Measurements from ENCODE around the gene RBM39.

DNA sequence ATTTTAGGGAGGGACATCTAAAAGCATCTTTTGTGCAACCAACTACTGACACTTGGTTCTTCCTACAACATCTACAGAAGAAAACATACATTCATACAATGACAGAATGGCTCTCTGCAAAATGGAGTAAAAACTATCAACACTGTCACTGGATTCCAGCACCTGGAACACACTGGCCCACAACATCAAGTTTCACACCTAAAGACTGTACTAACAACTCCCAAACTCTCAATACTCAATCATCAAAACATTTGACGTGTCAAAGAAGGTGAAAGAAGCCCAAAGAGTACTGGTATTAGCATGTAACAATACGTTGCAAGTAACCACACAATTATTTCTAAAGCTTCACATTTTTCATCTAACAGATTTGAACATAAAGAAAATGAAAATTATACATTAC is 79.5 kb downstream of the RBM39 start:
- TF ChIP-seq, protein P1, sequence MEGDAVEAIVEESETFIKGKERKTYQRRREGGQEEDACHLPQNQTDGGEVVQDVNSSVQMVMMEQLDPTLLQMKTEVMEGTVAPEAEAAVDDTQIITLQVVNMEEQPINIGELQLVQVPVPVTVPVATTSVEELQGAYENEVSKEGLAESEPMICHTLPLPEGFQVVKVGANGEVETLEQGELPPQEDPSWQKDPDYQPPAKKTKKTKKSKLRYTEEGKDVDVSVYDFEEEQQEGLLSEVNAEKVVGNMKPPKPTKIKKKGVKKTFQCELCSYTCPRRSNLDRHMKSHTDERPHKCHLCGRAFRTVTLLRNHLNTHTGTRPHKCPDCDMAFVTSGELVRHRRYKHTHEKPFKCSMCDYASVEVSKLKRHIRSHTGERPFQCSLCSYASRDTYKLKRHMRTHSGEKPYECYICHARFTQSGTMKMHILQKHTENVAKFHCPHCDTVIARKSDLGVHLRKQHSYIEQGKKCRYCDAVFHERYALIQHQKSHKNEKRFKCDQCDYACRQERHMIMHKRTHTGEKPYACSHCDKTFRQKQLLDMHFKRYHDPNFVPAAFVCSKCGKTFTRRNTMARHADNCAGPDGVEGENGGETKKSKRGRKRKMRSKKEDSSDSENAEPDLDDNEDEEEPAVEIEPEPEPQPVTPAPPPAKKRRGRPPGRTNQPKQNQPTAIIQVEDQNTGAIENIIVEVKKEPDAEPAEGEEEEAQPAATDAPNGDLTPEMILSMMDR (IDR thresholded peaks at IDR 0.05; ENCODE audit: low read length), result no peak
- TF ChIP-seq EZH2 (IDR thresholded peaks at IDR 0.05; ENCODE audit: borderline replicate concordance, low read length), result no peak

Measured in OCI-LY1 (cell line).